Measurements from ENCODE around the gene BSN. TPM values are rescaled to one million over a fixed set of nuclear protein-coding genes. Genes with fewer than 3 reads are reported as not detected.

Gene BSN
- total and polyA plus RNA-seq, 2 of the 4 experiments (the other 2 are of a cell fraction), result under 0.01 to 0.03 TPM

DNA sequence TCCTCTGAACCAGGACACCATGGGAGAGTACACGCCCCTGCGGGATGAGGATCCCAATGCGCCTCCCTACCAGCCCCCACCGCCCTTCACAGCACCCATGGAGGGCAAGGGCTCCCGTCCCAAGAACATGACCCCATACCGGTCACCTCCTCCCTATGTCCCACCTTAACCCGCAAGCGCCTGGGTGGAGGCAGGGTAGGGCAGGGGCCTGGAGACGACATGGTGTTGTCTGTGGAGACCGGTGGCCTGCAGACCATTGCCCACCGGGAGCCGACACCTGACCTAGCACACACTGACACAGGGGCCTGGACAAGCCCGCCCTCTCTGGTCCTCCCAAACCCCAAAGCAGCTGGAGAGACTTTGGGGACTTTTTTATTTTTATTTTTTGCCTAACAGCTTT, 21.2 kb upstream of the BSN start:
- DNase-seq (no peak), ATAC-seq (ENCODE audit: low read depth) (no peak)
- Histone ChIP-seq H3K27me3 (ENCODE audit: control insufficient read depth, insufficient read depth, low read length) (no peaks in the 10 kb centered on the region), H3K56ac (ENCODE audit: extremely low read depth, insufficient read depth, low read length) (no peak overlapping the region), H4K91ac (ENCODE audit: insufficient read depth, low read depth, low read length) (no peak overlapping the region), H4K20me1 (ENCODE audit: insufficient read depth, low read length) (no peaks in the 10 kb centered on the region; the same call in 1 of the 2 replicates), H3K18ac (ENCODE audit: low read depth, low read length) (no peak overlapping the region), H2BK5ac (ENCODE audit: low read depth, low read length, poor library complexity, severe bottlenecking) (no peak overlapping the region), H3K79me1 (ENCODE audit: low read depth in 1 of 2, low read length in 2 of 2) (no peaks in the 10 kb centered on the region; a peak in 2 of 4 replicates), H2BK120ac (ENCODE audit: low read depth, low read length) (no peak overlapping the region), H4K8ac (ENCODE audit: low read depth in 2 of 2, low read length in 2 of 2) (no peak overlapping the region), H2AK9ac (replicated peaks; ENCODE audit: low read depth, low read length, poor library complexity) (no peak overlapping the region), H3K23ac (ENCODE audit: low read depth, low read length) (no peak overlapping the region), H2BK20ac (ENCODE audit: low read depth, low read length) (no peak overlapping the region), H2AFZ (replicated peaks; ENCODE audit: low read length, poor library complexity) (no peak overlapping the region), H3K4me2 (ENCODE audit: low read depth, low read length) (no peak overlapping the region), H2BK15ac (ENCODE audit: low read depth, low read length) (no peak overlapping the region), H3K14ac (replicated peaks; ENCODE audit: low read depth, low read length) (no peak overlapping the region), H3K4me3 (ENCODE audit: insufficient read depth, low read depth, low read length) (no peak overlapping the region), H2AK5ac (ENCODE audit: low read depth, low read length) (no peak overlapping the region), H3K4me1 (ENCODE audit: control insufficient read depth, insufficient read depth, low read length) (peaks cover 7% of the 10 kb centered on the region), H3K4ac (ENCODE audit: low read depth, low read length) (no peak overlapping the region), H3K36me3 (ENCODE audit: control insufficient read depth, insufficient read depth, low read length) (peaks cover 17% of the 10 kb centered on the region), H4K5ac (ENCODE audit: low read depth, low read length) (no peak overlapping the region), H3K27ac (ENCODE audit: insufficient read depth, low read length) (no peak overlapping the region), H3K9ac (ENCODE audit: low read depth, low read length) (no peak overlapping the region), H3K9me1 (ENCODE audit: insufficient read depth, low read length) (peaks cover 8% of the 10 kb centered on the region; the same call in 1 of the 2 replicates), H3K9me3 (ENCODE audit: control insufficient read depth, insufficient read depth, low read length) (no peaks in the 10 kb centered on the region)
- intact Hi-C loops (cut with micrococcal nuclease) (no loop called here), dilution Hi-C loops (cut with HindIII; ENCODE audit: low sequenced_read_pairs, unreplicated experiment) (no loop called here), in situ Hi-C loops (cut with MboI; ENCODE audit: low sequenced_read_pairs) (no loop called here)
- no CpG with 5 or more reads among the region's 13 CpGs for WGBS, 2 experiments (ENCODE audit: extremely low coverage in 2 of 2, insufficient read length in 1 of 2)
- POLR2A ChIA-PET (ENCODE audit: unreplicated experiment), result no interaction called here
- CTCF ChIA-PET, result no interaction called here
- BruUV-seq (replicated peaks), result no TSS peak
- TF ChIP-seq MAZ (IDR thresholded peaks at IDR 0.05; ENCODE audit: borderline replicate concordance, low read depth, low read length) (no peak), ELK1 (IDR thresholded peaks at IDR 0.05; ENCODE audit: borderline replicate concordance, low read depth, low read length) (no peak), FOS (IDR thresholded peaks at IDR 0.05; ENCODE audit: low read depth, low read length) (no peak), POLR2A (IDR thresholded peaks at IDR 0.05; ENCODE audit: low read depth, low read length) (no peak), SMC3 (IDR thresholded peaks at IDR 0.05; ENCODE audit: low read depth, low read length) (no peak), CEBPB (IDR thresholded peaks at IDR 0.05; ENCODE audit: low read depth, low read length) (no peak), USF2 (IDR thresholded peaks at IDR 0.05; ENCODE audit: low read depth, low read length) (no peak), RFX5 (IDR thresholded peaks at IDR 0.05; ENCODE audit: low read depth, low read length) (no peak), BHLHE40 (IDR thresholded peaks at IDR 0.05; ENCODE audit: low read depth, low read length) (no peak), CHD1 (IDR thresholded peaks at IDR 0.05; ENCODE audit: low read depth, low read length) (no peak), MXI1 (IDR thresholded peaks at IDR 0.05; ENCODE audit: borderline replicate concordance, low read depth, low read length) (no peak), RAD21 (IDR thresholded peaks at IDR 0.05; ENCODE audit: low read length) (no peak), MAFK (IDR thresholded peaks at IDR 0.05; ENCODE audit: low read depth, low read length) (no peak), NFE2L2 (IDR thresholded peaks at IDR 0.05; ENCODE audit: low read depth, low read length) (no peak), RCOR1 (IDR thresholded peaks at IDR 0.05; ENCODE audit: insufficient replicate concordance, low read length) (no peak)
- TF ChIP-seq, protein P1, sequence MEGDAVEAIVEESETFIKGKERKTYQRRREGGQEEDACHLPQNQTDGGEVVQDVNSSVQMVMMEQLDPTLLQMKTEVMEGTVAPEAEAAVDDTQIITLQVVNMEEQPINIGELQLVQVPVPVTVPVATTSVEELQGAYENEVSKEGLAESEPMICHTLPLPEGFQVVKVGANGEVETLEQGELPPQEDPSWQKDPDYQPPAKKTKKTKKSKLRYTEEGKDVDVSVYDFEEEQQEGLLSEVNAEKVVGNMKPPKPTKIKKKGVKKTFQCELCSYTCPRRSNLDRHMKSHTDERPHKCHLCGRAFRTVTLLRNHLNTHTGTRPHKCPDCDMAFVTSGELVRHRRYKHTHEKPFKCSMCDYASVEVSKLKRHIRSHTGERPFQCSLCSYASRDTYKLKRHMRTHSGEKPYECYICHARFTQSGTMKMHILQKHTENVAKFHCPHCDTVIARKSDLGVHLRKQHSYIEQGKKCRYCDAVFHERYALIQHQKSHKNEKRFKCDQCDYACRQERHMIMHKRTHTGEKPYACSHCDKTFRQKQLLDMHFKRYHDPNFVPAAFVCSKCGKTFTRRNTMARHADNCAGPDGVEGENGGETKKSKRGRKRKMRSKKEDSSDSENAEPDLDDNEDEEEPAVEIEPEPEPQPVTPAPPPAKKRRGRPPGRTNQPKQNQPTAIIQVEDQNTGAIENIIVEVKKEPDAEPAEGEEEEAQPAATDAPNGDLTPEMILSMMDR (conservative IDR thresholded peaks at IDR 0.05; ENCODE audit: low read depth, low read length), result no peak

Data from IMR-90 (cell line).